Large intestine (tissue), 3 donors: Measurements from ENCODE around the gene ADAMTSL2. TPM values are rescaled to one million over a fixed set of nuclear protein-coding genes. Genes with fewer than 3 reads are reported as not detected.

Experiments used
- DNase-seq, 2 donors: peaks; one replicate each; pipeline versions ENCODE4 v3.0.0 to v3.0.0-alpha.2; 2013
- H3K27ac ChIP-seq: one replicate; pipeline ENCODE4 v1.5.1; 2013; ENCODE audit warnings: low read length
- H3K27me3 ChIP-seq: 2 replicates; pipeline ENCODE4 v1.6.1; 2013; ENCODE audit warnings: low read length; ENCODE audit not compliant: control insufficient read depth, insufficient read depth
- H3K36me3 ChIP-seq: 2 replicates; pipeline ENCODE4 v1.6.1; 2013; ENCODE audit warnings: low read length; ENCODE audit not compliant: control insufficient read depth, insufficient read depth
- H3K4me1 ChIP-seq: one replicate; pipeline ENCODE4 v1.6.1; 2013; ENCODE audit warnings: low read length; ENCODE audit not compliant: control insufficient read depth, insufficient read depth
- H3K4me3 ChIP-seq: one replicate; pipeline ENCODE4 v1.5.1; 2013; ENCODE audit warnings: low read length
- H3K9me3 ChIP-seq: one replicate; pipeline ENCODE4 v1.6.1; 2013; ENCODE audit warnings: mild to moderate bottlenecking, low read depth, low read length, moderate library complexity; ENCODE audit not compliant: control insufficient read depth
- WGBS: methylation state at CpG from one replicate; pipeline ENCODE4 v1.1.5; 2013; ENCODE audit warnings: low lambda C conversion rate; ENCODE audit not compliant: insufficient coverage; 5-methylcytosine and 5-hydroxymethylcytosine counted together
- polyA plus RNA-seq: library from polyadenylated mRNA; unstranded; fragments of 120-200 nt; gene quantifications from one replicate; pipeline ENCODE4 v1.2.1, GENCODE V29; 2013

Gene ADAMTSL2
- polyA plus RNA-seq, 1 donor, result 0.69 TPM

GRCh38 chr9:133526721-133527321 is 7.7 kb upstream of the ADAMTSL2 start:
- no CpG with 5 or more reads among the region's 21 CpGs for WGBS
- peaks cover 25% of the 10 kb centered on the region for H3K27me3 ChIP-seq
- H3K4me1 ChIP-seq, result peaks cover 10% of the 10 kb centered on the region
- no peak overlapping the region for H3K4me3 ChIP-seq
- H3K27ac ChIP-seq, result no peak overlapping the region
- H3K36me3 ChIP-seq, result no peaks in the 10 kb centered on the region
- H3K9me3 ChIP-seq, result peaks cover 2% of the 10 kb centered on the region
- DNase-seq, result no peak

GRCh38 chr9:133527444-133527920 is 7.0 kb upstream of the ADAMTSL2 start:
- Histone ChIP-seq H3K27ac (no peak overlapping the region), H3K36me3 (no peaks in the 10 kb centered on the region), H3K9me3 (peaks cover 2% of the 10 kb centered on the region), H3K4me3 (no peak overlapping the region), H3K4me1 (peaks cover 10% of the 10 kb centered on the region), H3K27me3 (peaks cover 25% of the 10 kb centered on the region)
- DNase-seq, result peak in 1 of 2 donors; percentile 36
- whole genome bisulfite sequencing, result no CpG with 5 or more reads among the region's 18 CpGs

GRCh38 chr9:133528001-133528875 is 6.3 kb upstream of the ADAMTSL2 start:
- Histone ChIP-seq H3K36me3 (no peaks in the 10 kb centered on the region), H3K4me1 (peaks cover 10% of the 10 kb centered on the region), H3K27me3 (peaks cover 27% of the 10 kb centered on the region), H3K27ac (no peak overlapping the region), H3K4me3 (no peak overlapping the region), H3K9me3 (peaks cover 2% of the 10 kb centered on the region)
- no peak for DNase-seq
- no CpG with 5 or more reads among the region's 22 CpGs for whole genome bisulfite sequencing

DNA sequence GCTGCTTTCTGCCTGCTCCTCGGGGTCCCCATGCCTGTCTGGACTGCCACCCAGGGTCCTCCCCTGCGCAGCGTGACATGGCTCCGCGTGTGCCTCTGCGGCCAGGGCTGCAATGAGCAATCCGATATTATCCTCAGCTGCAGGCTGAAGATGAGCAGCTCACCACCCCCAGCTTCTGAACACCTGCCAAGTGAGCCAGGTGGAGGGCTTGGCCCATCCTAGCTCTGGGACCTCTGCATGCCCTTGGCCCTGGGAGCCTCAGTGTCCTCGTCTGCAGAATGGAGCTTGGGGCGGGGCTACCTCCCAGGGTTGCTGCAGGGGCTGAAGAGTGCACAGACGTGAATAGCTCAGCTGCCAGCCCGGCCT is 5.6 kb upstream of the ADAMTSL2 start:
- Histone ChIP-seq H3K27ac (no peak overlapping the region), H3K4me3 (no peak overlapping the region), H3K9me3 (peaks cover 2% of the 10 kb centered on the region), H3K4me1 (peaks cover 10% of the 10 kb centered on the region), H3K27me3 (peaks cover 33% of the 10 kb centered on the region), H3K36me3 (no peaks in the 10 kb centered on the region)
- no peak for DNase-seq
- WGBS, result no CpG with 5 or more reads among the region's 11 CpGs

GRCh38 chr9:133529457-133529856 is 5.0 kb upstream of the ADAMTSL2 start:
- H3K27ac ChIP-seq, result no peak overlapping the region
- H3K4me3 ChIP-seq, result no peak overlapping the region
- no peaks in the 10 kb centered on the region for H3K36me3 ChIP-seq
- peaks cover 15% of the 10 kb centered on the region for H3K4me1 ChIP-seq
- peaks cover 2% of the 10 kb centered on the region for H3K9me3 ChIP-seq
- no peak for DNase-seq
- H3K27me3 ChIP-seq, result peaks cover 38% of the 10 kb centered on the region
- WGBS, result no CpG with 5 or more reads among the region's 7 CpGs

DNA sequence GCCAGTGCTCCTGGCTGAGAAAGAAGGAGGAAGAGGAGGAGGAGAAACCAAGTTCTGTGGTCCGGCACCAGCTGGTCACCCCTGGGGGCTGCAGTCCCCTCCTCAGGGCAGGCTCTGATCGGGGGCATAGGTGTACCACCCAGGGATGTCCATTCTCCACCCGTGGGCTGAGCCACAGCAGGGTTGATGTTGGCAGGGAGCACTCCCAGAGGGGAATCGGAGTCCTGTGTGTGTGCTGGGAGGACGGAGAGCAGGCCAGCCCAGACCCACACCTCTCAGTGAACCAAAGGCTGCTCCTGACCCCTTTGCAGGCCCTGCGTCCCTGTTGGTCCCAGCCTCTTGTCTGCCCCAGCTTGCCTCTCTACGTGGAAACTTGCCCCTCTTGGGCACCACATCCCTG is 4.6 kb upstream of the ADAMTSL2 start:
- H3K9me3 ChIP-seq, result peaks cover 2% of the 10 kb centered on the region
- WGBS, result no CpG with 5 or more reads among the region's 7 CpGs
- H3K27me3 ChIP-seq, result peaks cover 40% of the 10 kb centered on the region
- H3K4me3 ChIP-seq, result no peak overlapping the region
- H3K36me3 ChIP-seq, result no peaks in the 10 kb centered on the region
- no peak for DNase-seq
- H3K27ac ChIP-seq, result no peak overlapping the region
- peaks cover 15% of the 10 kb centered on the region for H3K4me1 ChIP-seq

GRCh38 chr9:133531293-133531692 is 3.2 kb upstream of the ADAMTSL2 start:
- H3K9me3 ChIP-seq, result peaks cover 2% of the 10 kb centered on the region
- peaks cover 15% of the 10 kb centered on the region for H3K4me1 ChIP-seq
- no peak for DNase-seq
- no peak overlapping the region for H3K27ac ChIP-seq
- no peak overlapping the region for H3K4me3 ChIP-seq
- H3K36me3 ChIP-seq, result no peaks in the 10 kb centered on the region
- WGBS, result no CpG with 5 or more reads among the region's 9 CpGs
- peaks cover 48% of the 10 kb centered on the region for H3K27me3 ChIP-seq

GRCh38 chr9:133532937-133533668 is 1.4 kb upstream of the ADAMTSL2 start:
- H3K4me1 ChIP-seq, result peaks cover 5% of the 10 kb centered on the region
- peak in 1 of 2 donors; percentile 39 for DNase-seq
- H3K4me3 ChIP-seq, result no peak overlapping the region
- H3K27me3 ChIP-seq, result peaks cover 32% of the 10 kb centered on the region
- WGBS, result no CpG with 5 or more reads among the region's 20 CpGs
- H3K36me3 ChIP-seq, result no peaks in the 10 kb centered on the region
- peaks cover 2% of the 10 kb centered on the region for H3K9me3 ChIP-seq
- H3K27ac ChIP-seq, result no peak overlapping the region

DNA sequence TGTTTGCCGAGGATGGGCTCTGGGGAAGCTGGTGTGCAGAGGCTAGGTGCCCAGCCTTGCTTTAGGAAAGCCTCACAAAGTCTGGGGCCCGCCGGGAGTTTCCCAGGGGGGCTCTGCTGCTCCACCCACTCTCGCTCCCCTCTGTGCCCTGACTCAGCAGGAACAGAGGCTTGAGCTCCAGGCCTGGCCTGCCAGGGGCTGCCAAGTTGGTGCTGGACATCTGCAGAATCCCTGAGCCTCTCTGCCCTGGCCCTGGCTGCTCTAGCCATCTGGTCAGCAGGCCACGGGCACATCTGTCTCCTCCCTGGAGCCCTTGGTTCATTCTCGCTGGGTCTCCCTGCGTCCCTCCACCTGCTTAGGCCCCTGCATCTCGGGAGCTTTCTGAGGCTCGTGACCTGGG is 647 bp upstream of the ADAMTSL2 start:
- no peak overlapping the region for H3K4me3 ChIP-seq

GRCh38 chr9:133535306-133535877 is 888 bp downstream of the ADAMTSL2 start:
- Histone ChIP-seq H3K27me3 (peaks cover 38% of the 10 kb centered on the region), H3K27ac (no peak overlapping the region), H3K4me3 (no peak overlapping the region)

More for the DNA sequence above, 647 bp upstream of the ADAMTSL2 start:
- Histone ChIP-seq H3K9me3 (no peaks in the 10 kb centered on the region), H3K27me3 (peaks cover 28% of the 10 kb centered on the region), H3K4me1 (peaks cover 5% of the 10 kb centered on the region), H3K27ac (no peak overlapping the region), H3K36me3 (no peaks in the 10 kb centered on the region)
- no peak for DNase-seq
- no CpG with 5 or more reads among the region's 9 CpGs for WGBS

More at GRCh38 chr9:133535306-133535877, 888 bp downstream of the ADAMTSL2 start:
- no peaks in the 10 kb centered on the region for H3K36me3 ChIP-seq
- no peaks in the 10 kb centered on the region for H3K9me3 ChIP-seq
- no CpG with 5 or more reads among the region's 13 CpGs for WGBS
- peaks cover 5% of the 10 kb centered on the region for H3K4me1 ChIP-seq
- DNase-seq, result no peak
